Neural progenitor cell (in vitro differentiated cells): ENCODE measurements around the gene AMELX.

Source experiments
- EZH2 ChIP-seq: fragments of 200-600 bp; sonication (generic); IDR thresholded peaks from 2 replicates; pipeline ENCODE4 v1.6.1; 2017; ENCODE audit warnings: antibody characterized with exemption, mild to moderate bottlenecking, moderate library complexity
- EZH2phosphoT487 ChIP-seq: fragments of 200-600 bp; sonication (generic); IDR thresholded peaks from 2 replicates; pipeline ENCODE4 v1.6.1; 2017; ENCODE audit warnings: antibody characterized with exemption
- TF ChIP-seq, protein P1 (sequence below): fragments of 200-600 bp; sonication (generic); IDR thresholded peaks from 2 replicates; pipeline ENCODE4 v1.5.1; 2017; ENCODE audit warnings: antibody characterized with exemption, mild to moderate bottlenecking

DNA sequence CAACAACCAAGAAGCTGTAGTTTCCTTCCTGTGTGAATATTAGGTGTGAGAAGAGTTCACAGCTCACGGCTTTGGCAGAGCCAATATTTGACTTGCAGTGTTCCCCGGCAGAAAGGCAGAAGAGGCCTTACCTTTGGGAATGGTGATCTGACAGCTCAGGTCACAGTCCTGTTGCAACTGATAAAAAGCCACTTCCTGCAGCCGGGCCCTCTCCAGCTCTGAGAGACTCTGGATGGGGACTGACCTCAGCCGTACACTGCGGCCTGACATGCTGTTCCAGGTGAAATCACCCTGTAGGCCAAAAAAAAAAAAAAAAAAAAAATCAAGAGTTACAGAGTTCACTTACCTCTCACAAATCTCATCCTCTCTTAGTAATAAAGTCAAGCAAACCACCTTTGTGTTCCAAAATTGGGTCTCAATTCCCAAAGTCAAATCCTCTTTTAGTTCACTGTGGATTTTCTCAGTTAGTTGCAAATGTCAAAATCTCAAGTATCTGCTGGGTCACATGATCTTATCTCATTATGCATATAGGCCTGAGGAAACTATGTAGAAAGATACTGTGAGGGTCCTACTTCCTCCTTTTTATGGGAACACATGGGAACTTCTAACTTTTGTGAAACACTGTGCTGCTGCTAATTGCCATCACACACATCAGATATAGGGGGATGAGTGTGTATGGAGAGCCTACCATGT, 38.6 kb upstream of the AMELX start:
- TF ChIP-seq, protein P1, sequence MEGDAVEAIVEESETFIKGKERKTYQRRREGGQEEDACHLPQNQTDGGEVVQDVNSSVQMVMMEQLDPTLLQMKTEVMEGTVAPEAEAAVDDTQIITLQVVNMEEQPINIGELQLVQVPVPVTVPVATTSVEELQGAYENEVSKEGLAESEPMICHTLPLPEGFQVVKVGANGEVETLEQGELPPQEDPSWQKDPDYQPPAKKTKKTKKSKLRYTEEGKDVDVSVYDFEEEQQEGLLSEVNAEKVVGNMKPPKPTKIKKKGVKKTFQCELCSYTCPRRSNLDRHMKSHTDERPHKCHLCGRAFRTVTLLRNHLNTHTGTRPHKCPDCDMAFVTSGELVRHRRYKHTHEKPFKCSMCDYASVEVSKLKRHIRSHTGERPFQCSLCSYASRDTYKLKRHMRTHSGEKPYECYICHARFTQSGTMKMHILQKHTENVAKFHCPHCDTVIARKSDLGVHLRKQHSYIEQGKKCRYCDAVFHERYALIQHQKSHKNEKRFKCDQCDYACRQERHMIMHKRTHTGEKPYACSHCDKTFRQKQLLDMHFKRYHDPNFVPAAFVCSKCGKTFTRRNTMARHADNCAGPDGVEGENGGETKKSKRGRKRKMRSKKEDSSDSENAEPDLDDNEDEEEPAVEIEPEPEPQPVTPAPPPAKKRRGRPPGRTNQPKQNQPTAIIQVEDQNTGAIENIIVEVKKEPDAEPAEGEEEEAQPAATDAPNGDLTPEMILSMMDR, result no peak
- TF ChIP-seq EZH2phosphoT487 (no peak), EZH2 (no peak)
